Endothelial cell of umbilical vein (primary cell): ENCODE measurements around the gene SNED1. TPM values are rescaled to one million over a fixed set of nuclear protein-coding genes. Genes with fewer than 3 reads are reported as not detected.

Source experiments
- BruUV-seq: library from RNA; stranded (reverse); fragments of 400-500 nt; replicated peaks from 2 replicates; lab custom pipeline; 2021; lab: Mats Ljungman, UMichigan
- CTCF ChIA-PET: fragments of 300-600, 350-600 bp; sonication (Branson Sonifier 250); formaldehyde crosslinking; loops from one replicate; lab custom pipeline; 2021; ENCODE audit warnings: antibody characterized with exemption, inconsistent platforms; lab: Charles Lee
- POLR2A ChIA-PET: fragments of 300-600, 350-600 bp; sonication (Branson Sonifier 250); formaldehyde crosslinking; loops from one replicate; lab custom pipeline; 2021; ENCODE audit warnings: antibody characterized with exemption, inconsistent platforms; lab: Charles Lee
- DNase-seq: peaks from one replicate; pipeline ENCODE4 v3.0.0-alpha.2; 2011; ENCODE audit warnings: low read depth, low spot score
- FAIRE-seq: peaks from 2 replicates; lab custom pipeline; 2011; peaks lifted over from hg19 to GRCh38; lab: Jason Lieb, UNC
- H2AFZ ChIP-seq: 2 replicates; pipeline ENCODE4 v1.6.0; 2012; ENCODE audit warnings: low read depth, low read length, control low read depth, inconsistent platforms
- H3K27ac ChIP-seq: 2 replicates; pipeline ENCODE4 v1.5.1; 2011; ENCODE audit warnings: low read depth, mild to moderate bottlenecking, control low read depth, low read length, moderate library complexity; ENCODE audit not compliant: insufficient read depth
- H3K27me3 ChIP-seq, 2 experiments: 2 replicates each; pipeline versions ENCODE4 v1.6.0 to v1.6.1; 2011; ENCODE audit warnings: low read length in 2 of 2, mixed read lengths in 1 of 2; ENCODE audit not compliant: control insufficient read depth in 2 of 2, insufficient read depth in 2 of 2
- H3K36me3 ChIP-seq, 2 experiments: 2 replicates in 1 of 2; 3 replicates in 1 of 2; pipeline ENCODE4 v1.5.1; 2011; ENCODE audit warnings: low read length in 2 of 2, mild to moderate bottlenecking in 1 of 2, moderate library complexity in 1 of 2; ENCODE audit not compliant: control insufficient read depth in 2 of 2, insufficient read depth in 2 of 2; ENCODE audit errors: extremely low read depth in 1 of 2
- H3K4me1 ChIP-seq: 3 replicates; pipeline ENCODE4 v1.5.1; 2011; ENCODE audit warnings: mild to moderate bottlenecking, low read length; ENCODE audit not compliant: control insufficient read depth, insufficient read depth; ENCODE audit errors: extremely low read depth
- H3K4me2 ChIP-seq: 2 replicates; pipeline ENCODE4 v1.6.1; 2011; ENCODE audit warnings: low read length, control low read depth, mixed read lengths; ENCODE audit not compliant: insufficient read depth
- H3K4me3 ChIP-seq, 3 experiments: fragments of 200-600 bp in 1 of 3; sonication (generic), shearing (Covaris generic) in 1 of 3; replicated peaks in 1 of 3; 2 replicates each; pipeline ENCODE4 v1.5.1; 2011 to 2016; ENCODE audit warnings: control low read depth in 3 of 3, low read length in 3 of 3, mild to moderate bottlenecking in 2 of 3, inconsistent platforms in 1 of 3, low read depth in 1 of 3, moderate library complexity in 1 of 3; ENCODE audit not compliant: insufficient read depth in 1 of 3
- H3K79me2 ChIP-seq: 2 replicates; pipeline ENCODE4 v1.6.0; 2012; ENCODE audit warnings: low read length, inconsistent platforms; ENCODE audit not compliant: control insufficient read depth, insufficient read depth
- H3K9ac ChIP-seq: replicated peaks from 2 replicates; pipeline ENCODE3; 2011; ENCODE audit warnings: low read length, control low read depth; ENCODE audit not compliant: insufficient read depth; ENCODE audit errors: extremely low read depth
- H3K9me1 ChIP-seq: replicated peaks from 3 replicates; pipeline ENCODE4 v1.6.0; 2011; ENCODE audit warnings: mild to moderate bottlenecking, low read length; ENCODE audit not compliant: control insufficient read depth, insufficient read depth; ENCODE audit errors: extremely low read depth
- H3K9me3 ChIP-seq: replicated peaks from 2 replicates; pipeline ENCODE4 v1.5.1; 2012; ENCODE audit warnings: low read length, inconsistent platforms; ENCODE audit not compliant: control insufficient read depth, insufficient read depth
- H4K20me1 ChIP-seq: replicated peaks from 2 replicates; pipeline ENCODE3; 2011; ENCODE audit warnings: mild to moderate bottlenecking, low read length; ENCODE audit not compliant: control insufficient read depth, insufficient read depth; ENCODE audit errors: extremely low read depth
- CTCF ChIP-seq, 2 donors: IDR thresholded peaks; 1 replicate in 1 of 2; 2 replicates in 1 of 2; pipeline ENCODE4 v1.5.1; 2011; ENCODE audit warnings: low read length in 2 of 2, mild to moderate bottlenecking in 2 of 2, moderate library complexity in 2 of 2, control low read depth in 1 of 2, inconsistent platforms in 1 of 2, low read depth in 1 of 2; ENCODE audit not compliant: insufficient read depth in 1 of 2; ENCODE audit errors: extremely low read depth in 1 of 2
- EZH2 ChIP-seq: IDR thresholded peaks from 2 replicates; pipeline ENCODE4 v1.6.1; 2012; ENCODE audit warnings: borderline replicate concordance, low read depth, mild to moderate bottlenecking, moderate library complexity, low read length, inconsistent platforms; ENCODE audit not compliant: severe bottlenecking
- FOS ChIP-seq: IDR thresholded peaks from 2 replicates; pipeline ENCODE4 v1.6.1; 2011; ENCODE audit warnings: mild to moderate bottlenecking, low read length, moderate library complexity, borderline replicate concordance; ENCODE audit not compliant: insufficient read depth
- GATA2 ChIP-seq: IDR thresholded peaks from 2 replicates; pipeline ENCODE4 v1.7.0; 2011; ENCODE audit warnings: low read depth, mild to moderate bottlenecking, moderate library complexity, mixed read lengths, low read length; ENCODE audit not compliant: insufficient read length, insufficient read depth
- JUN ChIP-seq: IDR thresholded peaks from 2 replicates; pipeline ENCODE4 v1.6.1; 2011; ENCODE audit warnings: borderline replicate concordance, low read depth; ENCODE audit not compliant: insufficient read length, insufficient read depth
- MAX ChIP-seq: IDR thresholded peaks from 2 replicates; pipeline ENCODE4 v1.6.1; 2011; ENCODE audit not compliant: insufficient read depth, insufficient read length
- MYC ChIP-seq: IDR thresholded peaks from one replicate; pipeline ENCODE4 v1.6.1; 2011; ENCODE audit warnings: mild to moderate bottlenecking, low read depth, low read length
- POLR2A ChIP-seq: IDR thresholded peaks from 2 replicates; pipeline ENCODE4 v1.6.1; 2012; ENCODE audit warnings: low read depth, mild to moderate bottlenecking, control low read depth, low read length
- POLR2AphosphoS5 ChIP-seq: IDR thresholded peaks from 2 replicates; pipeline ENCODE4 v1.6.1; 2012; ENCODE audit warnings: low read depth, mild to moderate bottlenecking, control low read depth, low read length, moderate library complexity; ENCODE audit not compliant: insufficient read depth
- dilution Hi-C: fragments of 300-500 bp; cut with MboI; formaldehyde crosslinking; loops from one replicate; pipeline ENCODE4 v1.15.0; 2019; ENCODE audit warnings: low sequenced_read_pairs; ENCODE audit not compliant: extremely low pct_ligation_motif_present
- intact Hi-C: fragments of 100-400 bp; cut with micrococcal nuclease; formaldehyde crosslinking; loops from one replicate; pipeline ENCODE4 v1.10.0; 2022
- polyA plus RNA-seq, 4 experiments: library from polyadenylated mRNA; depleted of rRNA in 3 of 4; stranded (reverse) in 3 of 4; unstranded in 1 of 4; fragments of >200 nt; gene quantifications; 2 replicates each; pipeline versions ENCODE4 v1.2.1 to v1.2.3, GENCODE V29; 2011 to 2012; ENCODE audit warnings: missing spikeins in 1 of 4
- total RNA-seq: library from RNA; stranded (reverse); gene quantifications from 2 replicates; pipeline ENCODE4 v1.2.3, GENCODE V29; 2021

The SNED1 gene
- total and polyA plus RNA-seq, 2 donors (not counting 3 experiments of a cell fraction or from before 2014, with no cell fraction given) = 14.1 to 17.2 TPM

- Histone ChIP-seq H4K20me1 (no peaks in the 10 kb centered on the region), H3K4me2 (no peak overlapping the region), H3K27me3 (no peaks in the 10 kb centered on the region), H3K27ac (no peak overlapping the region), H2AFZ (no peak overlapping the region), H3K4me3 (no peak overlapping the region), H3K4me1 (peaks cover 3% of the 10 kb centered on the region), H3K9me3 (no peaks in the 10 kb centered on the region), H3K9me1 (no peaks in the 10 kb centered on the region), H3K36me3 (peaks cover 0 to 2% of the 10 kb centered on the region in 2 experiments), H3K79me2 (no peaks in the 10 kb centered on the region), H3K9ac (no peak overlapping the region)
- DNase-seq = no peak
- no TSS peak for BruUV-seq
- ChIA-PET CTCF (interaction anchor here (1.1 kb wide), 1 partner anchor 48 kb away, joined by 3 read pairs; no protein-coding TSS in a partner anchor), POLR2A (no interaction called here)
- intact Hi-C loops (no loop called here), dilution Hi-C loops (no loop called here)
- FAIRE-seq = no peak
- TF ChIP-seq EZH2 = no peak
- no peak for TF ChIP-seq FOS
- no peak for TF ChIP-seq CTCF (IDR thresholded peaks at IDR 0.05; ENCODE audit: extremely low read depth in 1 of 2, insufficient read depth in 1 of 2, low read depth in 1 of 2, low read length in 2 of 2)
- no peak for TF ChIP-seq POLR2A
- no peak for TF ChIP-seq GATA2
- no peak for TF ChIP-seq JUN
- no peak for TF ChIP-seq POLR2AphosphoS5
- no peak for TF ChIP-seq MAX
- TF ChIP-seq MYC = no peak
Observed at GRCh38 chr2:241031436-241032165, 33.2 kb downstream of the SNED1 start.
